ENCODE data around the gene NMD3. TPM values are rescaled to one million over a fixed set of nuclear protein-coding genes. Genes with fewer than 3 reads are reported as not detected.

NMD3 gene
- total and polyA plus RNA-seq, 8 donors = 15.7 to 54.5 (median 41.1) TPM

GRCh38 chr3:161230621-161231171 lies 9.6 kb downstream of the NMD3 start:
- Histone ChIP-seq H3K36me3 (peaks cover 0 to 17% (median 4%) of the 10 kb centered on the region in 3 donors), H3K4me1 (peaks cover 0 to 15% (median under 1%) of the 10 kb centered on the region in 3 donors), H3K27ac (no peak overlapping the region), H3K27me3 (no peaks in the 10 kb centered on the region), H3K9me3 (no peaks in the 10 kb centered on the region), H3K4me3 (no peak overlapping the region)
- ATAC-seq (no peak), FAIRE-seq (no peak), DNase-seq (no peak)
- no peak for TF ChIP-seq CTCF (IDR thresholded peaks at IDR 0.05)
- WGBS, 2 donors = 95 to 100% methylated on average over 2 of the region's 2 CpGs
- intact Hi-C loops (cut with DNase I) = no loop called here

- FAIRE-seq = no peak
- no peak for TF ChIP-seq CTCF (IDR thresholded peaks at IDR 0.05)
These were observed 10.8 kb downstream of the NMD3 start for GRCh38 chr3:161231861-161232260.

GRCh38 chr3:161233557-161233956 lies 12.4 kb downstream of the NMD3 start:
- 91 to 92% methylated on average over 1 of the region's 1 CpG for WGBS, 2 donors
- TF ChIP-seq CTCF (IDR thresholded peaks at IDR 0.05) = no peak
- ATAC-seq (no peak), FAIRE-seq (no peak), DNase-seq (no peak)
- Histone ChIP-seq H3K36me3 (peaks cover 0 to 28% (median 4%) of the 10 kb centered on the region in 3 donors), H3K9me3 (no peaks in the 10 kb centered on the region), H3K4me3 (no peak overlapping the region), H3K4me1 (peaks cover 0 to 4% (median 0%) of the 10 kb centered on the region in 3 donors), H3K27ac (no peak overlapping the region), H3K27me3 (no peaks in the 10 kb centered on the region)
- intact Hi-C loops (cut with DNase I) = no loop called here

More at GRCh38 chr3:161231861-161232260, 10.8 kb downstream of the NMD3 start:
- DNase-seq (no peak), ATAC-seq (no peak)
- Histone ChIP-seq H3K4me1 (peaks cover 0 to 8% (median 0%) of the 10 kb centered on the region in 3 donors), H3K27me3 (no peaks in the 10 kb centered on the region), H3K4me3 (no peak overlapping the region), H3K27ac (no peak overlapping the region), H3K36me3 (peaks cover 0 to 17% (median 4%) of the 10 kb centered on the region in 3 donors), H3K9me3 (no peaks in the 10 kb centered on the region)
- WGBS, 2 donors = 96 to 97% methylated on average over 2 of the region's 2 CpGs
- intact Hi-C loops (cut with DNase I) = no loop called here

- no peak for FAIRE-seq
- intact Hi-C loops (cut with DNase I) = no loop called here
These were observed 15.1 kb downstream of the NMD3 start for GRCh38 chr3:161236240-161236639.

More at GRCh38 chr3:161236240-161236639, 15.1 kb downstream of the NMD3 start:
- no peaks in the 10 kb centered on the region for H3K9me3 ChIP-seq
- H3K4me1 ChIP-seq = no peaks in the 10 kb centered on the region
- H3K27ac ChIP-seq = no peak overlapping the region
- peaks cover 0 to 39% (median 4%) of the 10 kb centered on the region in 3 donors for H3K36me3 ChIP-seq
- no peak for TF ChIP-seq CTCF (IDR thresholded peaks at IDR 0.05)
- ATAC-seq (no peak), DNase-seq (no peak)
- H3K27me3 ChIP-seq = no peaks in the 10 kb centered on the region
- WGBS, 2 donors = 95 to 97% methylated on average over 2 of the region's 2 CpGs
- no peak overlapping the region for H3K4me3 ChIP-seq
